GM12892 (cell line): ENCODE measurements around the gene TYW1.

Source experiments
- POLR2A ChIP-seq: IDR thresholded peaks from 2 replicates; pipeline ENCODE4 v1.6.1; 2011; ENCODE audit warnings: low read depth, low read length, control low read depth
- POLR2AphosphoS5 ChIP-seq: IDR thresholded peaks from 2 replicates; pipeline ENCODE4 v1.6.1; 2011; ENCODE audit warnings: low read depth, low read length, control low read depth

DNA sequence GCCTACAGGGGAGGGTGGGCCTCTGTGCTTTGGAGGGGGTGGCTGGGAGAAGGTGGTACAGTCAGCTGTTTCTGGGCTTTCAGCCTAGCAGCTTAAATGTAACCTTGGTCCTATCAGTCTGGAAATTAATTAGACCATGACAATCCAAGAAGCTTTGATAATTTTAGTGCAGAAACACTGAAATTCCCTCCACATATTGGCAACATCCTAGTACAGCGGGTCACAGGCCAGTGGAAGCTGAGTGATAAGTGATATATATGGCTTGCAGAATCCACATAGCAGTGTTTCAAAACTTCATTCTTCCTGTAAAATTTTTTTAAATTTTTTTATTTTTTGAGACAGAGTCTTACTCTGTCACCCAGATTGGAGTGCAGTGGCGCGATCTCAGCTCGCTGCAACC, 212.6 kb downstream of the TYW1 start:
- TF ChIP-seq POLR2A (no peak), POLR2AphosphoS5 (no peak)
